ENCODE measurements around the gene KLHDC7B.

Gene KLHDC7B

DNA sequence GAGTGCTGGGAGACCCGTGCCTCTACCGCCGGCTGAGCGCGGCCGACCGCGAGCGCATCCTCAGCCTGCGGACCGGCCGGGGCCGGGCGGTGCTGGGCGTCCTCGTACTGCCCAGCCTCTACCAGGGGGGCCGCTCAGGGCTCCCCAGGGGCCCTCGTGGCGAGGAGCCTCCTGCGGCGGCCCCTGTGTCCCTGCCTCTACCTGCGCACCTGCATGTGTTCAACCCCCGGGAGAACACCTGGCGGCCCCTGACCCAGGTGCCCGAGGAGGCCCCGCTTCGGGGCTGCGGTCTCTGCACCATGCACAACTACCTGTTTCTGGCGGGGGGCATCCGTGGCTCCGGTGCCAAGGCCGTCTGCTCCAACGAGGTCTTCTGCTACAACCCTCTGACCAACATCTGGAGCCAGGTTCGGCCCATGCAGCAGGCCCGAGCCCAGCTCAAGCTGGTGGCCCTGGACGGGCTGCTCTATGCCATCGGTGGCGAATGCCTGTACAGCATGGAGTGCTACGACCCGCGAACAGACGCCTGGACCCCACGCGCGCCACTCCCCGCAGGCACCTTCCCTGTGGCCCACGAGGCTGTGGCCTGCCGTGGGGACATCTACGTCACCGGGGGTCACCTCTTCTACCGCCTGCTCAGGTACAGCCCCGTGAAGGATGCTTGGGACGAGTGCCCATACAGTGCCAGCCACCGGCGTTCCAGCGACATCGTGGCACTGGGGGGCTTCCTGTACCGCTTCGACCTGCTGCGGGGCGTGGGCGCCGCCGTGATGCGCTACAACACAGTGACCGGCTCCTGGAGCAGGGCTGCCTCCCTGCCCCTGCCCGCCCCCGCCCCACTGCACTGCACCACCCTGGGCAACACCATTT, 3.5 kb downstream of the KLHDC7B start:
- no peak for DNase-seq

DNA sequence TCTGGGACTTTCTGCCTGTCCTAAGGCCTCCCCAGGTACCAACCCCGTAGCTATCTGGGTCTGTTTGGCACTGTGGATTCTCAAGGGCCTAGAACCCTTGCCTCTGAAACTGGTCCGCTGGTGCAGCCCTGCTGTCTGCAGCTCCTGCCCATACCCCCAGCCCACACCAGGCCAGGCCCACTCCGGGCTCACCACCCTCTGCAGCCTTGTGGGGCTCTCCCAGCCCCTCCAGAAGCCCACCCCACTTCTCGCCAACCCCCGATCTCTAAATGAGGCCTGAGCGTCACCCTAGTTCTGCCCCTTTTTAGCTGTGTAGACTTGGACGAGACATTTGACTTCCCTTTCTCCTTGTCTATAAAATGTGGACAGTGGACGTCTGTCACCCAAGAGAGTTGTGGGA, 4.7 kb downstream of the KLHDC7B start:
- DNase-seq = no peak

DNA sequence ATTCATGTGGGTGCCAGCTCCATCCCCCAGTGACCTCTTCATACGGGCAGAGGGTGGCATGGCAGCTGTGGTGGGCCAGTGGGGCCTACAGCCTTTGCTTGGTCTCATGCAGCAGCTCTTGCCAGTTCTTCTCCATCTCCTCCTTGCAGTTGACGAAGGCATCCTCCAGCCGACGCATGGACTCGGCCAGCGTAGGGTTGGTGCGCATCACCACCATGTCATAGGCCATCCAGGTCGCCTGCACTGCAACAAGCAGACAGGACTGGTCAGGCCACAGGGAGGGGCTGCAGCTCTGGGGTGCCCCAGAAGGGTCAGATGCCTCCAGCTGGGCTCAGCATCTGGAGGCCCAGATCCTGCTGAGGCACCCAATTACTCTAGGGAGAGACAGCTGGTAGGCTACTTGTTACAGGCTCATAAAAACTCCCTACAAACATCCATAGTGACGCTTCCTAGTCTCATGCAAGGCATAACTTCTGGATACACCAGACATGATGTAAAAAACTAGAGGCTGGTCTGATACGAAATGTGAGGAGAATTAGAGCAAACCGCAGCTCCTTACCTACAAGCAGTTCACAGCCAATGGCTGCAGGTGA, 5.6 kb downstream of the KLHDC7B start:
- no peak for DNase-seq

DNA sequence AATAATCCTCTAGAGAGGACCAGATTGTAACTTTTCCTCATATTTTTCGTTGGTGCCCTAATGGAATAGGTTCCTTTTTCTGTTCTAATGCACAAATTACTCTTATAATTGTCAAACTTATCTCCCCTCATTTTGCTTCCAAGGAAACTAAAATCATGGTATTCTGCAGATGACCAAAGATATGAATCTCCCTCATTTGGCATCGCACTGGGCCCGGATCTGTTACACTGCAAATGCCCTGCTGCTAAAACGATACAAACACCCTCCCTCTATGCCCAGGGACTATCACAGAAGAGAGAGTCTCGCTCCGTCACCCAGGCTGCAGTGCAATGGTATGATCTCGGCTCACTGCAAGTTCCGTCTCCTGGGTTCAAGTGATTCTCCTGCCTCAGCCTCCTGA, 7.6 kb downstream of the KLHDC7B start:
- no peak for DNase-seq

DNA sequence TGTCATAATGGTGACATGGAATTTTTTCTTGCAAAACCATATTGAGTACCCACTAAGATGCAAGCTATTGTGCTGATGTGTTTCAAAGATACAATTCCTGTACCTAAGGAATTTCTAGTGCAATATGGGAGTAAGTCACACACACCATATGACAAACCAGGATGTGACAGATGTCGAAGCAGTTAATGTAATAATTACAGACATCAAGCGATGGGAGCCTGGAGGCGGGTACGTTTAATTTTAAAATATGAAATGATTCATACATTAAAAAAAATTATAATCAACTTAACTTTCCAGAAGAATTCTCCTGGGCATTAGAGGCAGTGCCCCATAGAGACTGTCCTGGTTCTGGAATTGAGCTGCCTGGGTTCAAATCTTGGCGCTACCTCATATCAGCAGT, 11.0 kb downstream of the KLHDC7B start:
- DNase-seq = no peak

DNA sequence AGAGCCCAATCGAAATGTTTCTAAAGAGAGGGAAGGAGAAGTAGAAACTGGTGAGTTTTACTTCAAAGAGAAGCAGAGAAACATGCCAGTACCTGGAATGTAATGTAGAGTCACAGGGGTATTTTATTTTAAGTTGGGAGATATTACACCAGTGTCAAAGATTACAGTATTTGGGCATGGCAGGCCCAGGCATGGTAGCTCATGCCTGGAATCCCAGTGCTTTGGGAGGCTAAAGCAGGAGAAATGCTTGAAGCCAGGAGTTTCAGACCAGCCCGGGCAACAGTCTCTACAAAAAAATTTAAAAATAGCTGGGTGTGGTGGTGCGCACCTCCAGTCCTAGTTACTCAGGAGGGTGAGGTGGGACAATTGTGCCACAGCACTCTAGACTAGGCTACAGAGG, 14.3 kb downstream of the KLHDC7B start:
- DNase-seq = no peak

DNA sequence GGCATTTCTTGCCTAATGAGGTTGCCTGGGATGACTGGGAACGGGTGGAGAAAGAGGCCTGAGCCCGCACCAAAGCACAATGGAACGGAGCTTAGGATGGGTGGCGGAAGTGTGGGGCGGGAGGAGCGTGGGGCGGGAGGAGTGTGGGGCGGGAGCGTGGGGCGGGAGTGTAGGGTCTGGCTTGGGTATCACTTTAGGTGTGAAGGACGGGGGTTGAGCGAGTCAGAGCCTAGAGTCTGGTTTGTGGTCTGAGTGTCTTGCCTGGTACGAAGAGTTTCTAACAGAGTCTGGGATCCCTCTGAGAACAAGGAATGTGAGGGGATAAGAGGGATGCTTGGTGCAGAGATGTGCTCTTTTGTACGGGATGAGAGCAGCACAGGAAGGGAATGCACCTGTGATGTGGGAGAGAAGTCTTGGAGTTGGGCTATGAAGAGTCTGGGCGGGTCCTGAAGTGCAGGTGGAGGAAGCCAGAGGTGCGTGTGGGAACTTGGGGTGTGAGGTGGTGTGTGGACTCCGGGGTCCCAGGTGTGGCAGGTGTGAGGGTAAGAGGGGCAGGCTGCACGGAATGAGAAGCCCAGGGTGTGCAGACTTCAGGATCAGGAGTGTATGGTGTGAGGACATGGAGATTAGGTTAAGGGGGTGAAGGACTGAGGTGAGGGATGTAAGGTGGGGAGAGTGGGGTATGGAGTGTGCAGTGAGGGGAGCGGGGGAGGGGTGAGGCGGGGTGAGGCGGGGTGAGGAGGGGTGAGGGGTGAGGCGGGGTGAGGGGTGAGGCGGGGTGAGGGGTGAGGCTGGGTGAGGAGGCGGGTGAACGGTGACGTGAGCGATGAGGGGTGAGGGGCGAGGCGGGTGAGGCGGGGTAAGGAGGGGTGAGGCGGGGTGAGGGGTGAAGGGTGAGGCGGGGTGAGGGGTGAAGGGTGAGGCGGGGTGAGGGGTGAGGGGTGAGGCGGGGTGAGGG, 16.0 kb downstream of the KLHDC7B start:
- no peak for DNase-seq

DNA sequence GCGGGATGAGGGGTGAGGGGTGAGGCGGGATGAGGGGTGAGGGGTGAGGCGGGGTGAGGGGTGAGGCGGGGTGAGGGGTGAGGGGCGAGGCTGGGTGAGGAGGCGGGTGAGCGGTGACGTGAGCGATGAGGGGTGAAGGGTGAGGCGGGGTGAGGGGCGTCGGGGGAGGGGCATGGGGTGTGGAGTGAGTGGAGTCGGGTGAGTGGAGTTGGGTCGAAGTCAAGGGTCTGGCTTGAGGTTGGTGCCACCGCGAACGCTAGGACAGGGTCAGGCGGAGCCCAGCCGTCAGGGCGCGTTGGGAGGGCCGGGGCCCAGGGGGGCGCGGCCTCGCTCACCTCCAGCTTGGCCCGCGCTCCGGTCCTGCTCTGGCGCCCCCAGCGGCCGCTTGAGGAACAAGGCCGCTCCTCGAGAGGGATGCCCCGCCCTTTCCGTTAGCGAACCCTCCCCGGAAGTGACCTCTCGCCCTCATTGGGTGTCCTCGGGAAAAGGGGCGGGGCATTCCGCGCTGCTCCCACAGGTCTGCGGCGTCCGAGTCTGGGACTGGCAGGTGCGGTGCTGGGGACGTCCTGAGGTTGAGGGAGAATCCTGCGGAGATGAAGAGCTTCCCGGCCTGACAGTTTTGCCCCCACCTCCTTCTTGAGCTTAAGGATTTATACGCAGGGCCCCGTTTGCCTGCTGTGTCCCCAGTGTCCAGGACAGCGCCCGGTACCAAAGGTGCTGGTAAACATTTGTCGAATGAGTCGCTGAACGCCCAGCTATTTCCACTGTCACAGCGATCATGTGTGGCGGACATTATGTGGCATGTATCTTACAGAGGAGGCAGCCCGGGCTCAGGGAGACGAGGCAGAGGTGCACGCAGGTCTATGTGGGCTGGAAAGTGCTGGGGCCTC, 17.1 kb downstream of the KLHDC7B start, which contains the start of gene SYCE3:
SYCE3 (minus strand) TSS at position 397 of the 890 bp plus-strand sequence. CDS start 6,514 bp downstream, outside the sequence.
- peak; percentile 20 for DNase-seq

DNA sequence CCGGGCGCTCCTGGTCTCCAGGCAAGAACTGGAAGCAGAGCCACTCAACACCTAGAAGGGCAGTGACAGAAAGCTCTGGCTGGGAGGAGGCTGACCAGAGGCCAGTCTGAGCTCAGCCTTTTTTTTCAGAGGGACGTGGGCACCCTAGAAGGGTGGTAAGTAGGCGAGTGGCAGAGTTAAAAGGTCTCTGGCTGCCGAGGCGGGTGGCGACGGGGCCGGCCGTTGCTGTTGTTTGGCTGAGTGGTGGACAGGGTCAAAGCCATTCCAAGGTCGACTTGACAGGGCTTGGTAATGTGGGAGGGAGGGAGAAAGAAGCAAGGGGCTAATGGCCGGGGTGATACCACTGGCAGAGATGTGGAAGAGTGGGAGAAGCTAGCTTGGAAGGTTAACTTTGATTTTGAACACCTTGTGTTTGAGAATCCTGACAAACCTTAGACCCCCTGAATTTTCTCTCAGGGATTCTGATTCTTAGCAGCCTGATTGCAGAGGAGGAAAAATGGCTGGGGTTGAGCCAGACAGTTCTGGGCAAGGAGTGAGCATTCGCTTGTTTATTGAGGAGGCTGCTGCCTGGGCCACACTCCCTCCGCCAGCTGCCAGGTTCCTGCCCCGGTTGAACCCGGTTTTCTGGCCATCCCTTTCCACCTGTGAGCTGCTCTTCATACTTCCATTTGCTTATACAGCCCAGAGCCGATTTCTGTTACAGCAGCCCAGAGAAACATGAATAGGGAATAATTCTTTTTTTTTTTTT, 17.9 kb downstream of the KLHDC7B start:
- no peak for DNase-seq

DNA sequence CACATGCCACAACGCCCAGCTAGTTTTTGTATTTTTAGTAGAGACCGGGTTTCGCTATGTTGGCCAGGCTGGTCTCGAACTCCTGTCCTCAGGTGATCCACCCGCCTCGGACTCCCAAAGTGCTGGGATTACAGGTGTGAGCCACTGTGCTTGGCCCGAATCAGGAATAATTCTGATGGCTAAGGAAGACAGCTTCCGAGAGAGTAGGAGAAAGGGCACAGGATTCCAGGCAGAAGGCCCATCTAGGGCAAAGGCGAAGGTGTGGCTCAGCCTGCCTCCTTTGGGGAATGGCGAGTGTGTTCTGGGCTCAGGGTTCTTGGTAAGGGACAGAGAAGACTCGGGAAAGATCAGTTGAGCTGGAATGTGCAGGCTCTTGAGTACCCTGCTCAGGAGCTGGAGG, 18.6 kb downstream of the KLHDC7B start:
- no peak for DNase-seq

DNA sequence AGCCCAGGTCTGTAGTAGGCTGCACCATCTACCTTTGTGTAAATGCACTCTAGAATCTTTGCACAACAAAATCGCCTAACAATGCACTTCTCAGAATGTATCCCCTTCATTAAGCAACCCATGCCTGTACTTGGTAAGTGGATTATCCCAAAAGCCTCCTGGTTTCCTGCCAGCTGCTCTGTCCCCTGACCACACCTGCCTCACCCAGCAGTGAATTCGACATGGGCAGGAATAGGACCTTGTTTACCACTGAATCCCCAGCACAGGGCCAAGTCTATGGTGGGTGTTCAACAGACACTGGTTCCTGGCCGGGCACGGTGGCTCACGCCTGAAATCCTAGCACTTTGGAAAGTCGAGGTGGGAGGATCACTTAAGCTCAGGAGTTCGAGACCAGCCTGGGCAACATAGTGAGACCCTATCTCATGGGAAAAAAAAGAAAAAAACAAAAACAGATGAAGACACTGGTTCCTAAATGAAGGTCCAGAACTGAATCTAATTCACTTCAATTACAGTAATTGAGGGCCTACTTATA, 22.1 kb downstream of the KLHDC7B start:
- DNase-seq = no peak

DNA sequence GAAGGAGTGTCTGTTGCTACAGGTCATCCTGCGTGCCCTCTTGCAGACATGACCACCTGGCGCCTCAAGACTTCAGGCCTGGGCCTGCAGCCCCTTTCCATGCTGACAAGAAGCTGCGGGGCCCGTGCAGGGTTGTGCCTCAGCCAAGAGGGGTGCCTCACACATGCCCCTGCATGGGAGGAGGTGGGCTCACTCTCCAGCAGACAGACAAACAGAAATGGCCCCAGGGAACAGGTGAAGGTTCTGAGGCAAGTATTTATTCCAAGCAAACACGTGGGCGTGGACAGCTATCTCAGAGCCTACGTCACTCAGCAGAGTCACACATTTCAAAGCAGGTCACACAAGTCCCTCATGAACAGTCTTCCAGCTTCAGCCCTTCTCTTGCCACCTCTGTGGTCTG, 22.9 kb downstream of the KLHDC7B start:
- no peak for DNase-seq

DNA sequence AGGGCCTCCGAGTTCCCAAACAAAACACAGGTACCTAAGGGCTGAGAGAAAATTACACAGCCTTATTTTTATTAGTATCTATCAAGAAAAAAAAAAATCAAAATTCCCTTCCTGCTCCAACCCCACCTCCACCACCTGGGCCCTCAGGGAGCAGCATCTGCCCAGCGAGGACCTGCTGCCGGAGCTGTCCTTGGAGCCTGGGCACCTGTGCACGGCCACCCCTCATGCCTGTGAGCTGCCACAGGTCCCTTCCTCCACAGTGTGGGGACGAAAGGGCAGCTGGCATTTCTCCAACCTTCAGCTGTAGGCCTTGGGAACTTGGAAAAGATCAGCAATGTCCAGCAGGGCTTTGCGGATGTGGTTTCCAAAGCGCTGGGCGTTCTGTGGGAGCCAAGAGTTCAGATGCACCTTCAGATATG, 23.4 kb downstream of the KLHDC7B start:
- no peak for DNase-seq

DNA sequence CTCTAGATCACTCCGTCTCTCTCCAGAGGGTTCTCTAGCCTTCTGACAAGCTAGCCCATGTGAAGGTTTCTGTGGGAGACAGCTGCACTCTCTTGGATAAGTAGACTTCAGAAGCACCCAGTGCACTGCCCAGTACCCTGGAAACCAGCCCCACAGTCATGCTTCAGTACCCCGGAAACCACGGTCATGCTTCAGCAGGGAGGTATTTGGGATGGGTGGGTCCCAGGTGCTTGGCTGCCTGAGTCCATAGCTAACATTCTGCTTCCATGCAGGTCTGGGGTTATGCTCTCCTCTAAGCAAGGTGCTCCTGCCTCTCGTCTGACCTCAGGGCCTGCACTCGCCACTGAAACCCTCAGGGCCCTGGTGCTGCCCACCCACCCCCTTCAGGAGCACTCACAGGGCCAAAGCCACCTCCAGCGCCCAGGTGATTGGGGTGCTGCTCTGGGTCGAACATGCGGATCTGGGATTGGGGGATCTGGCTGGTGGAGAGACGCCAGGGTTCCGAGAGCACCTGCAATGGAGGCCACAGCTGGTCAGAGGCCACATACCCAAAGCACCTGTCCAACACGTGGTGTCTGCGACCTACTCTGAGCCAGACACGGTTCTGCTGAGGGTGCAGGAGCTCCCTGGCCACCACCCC, 24.3 kb downstream of the KLHDC7B start:
- DNase-seq = no peak

DNA sequence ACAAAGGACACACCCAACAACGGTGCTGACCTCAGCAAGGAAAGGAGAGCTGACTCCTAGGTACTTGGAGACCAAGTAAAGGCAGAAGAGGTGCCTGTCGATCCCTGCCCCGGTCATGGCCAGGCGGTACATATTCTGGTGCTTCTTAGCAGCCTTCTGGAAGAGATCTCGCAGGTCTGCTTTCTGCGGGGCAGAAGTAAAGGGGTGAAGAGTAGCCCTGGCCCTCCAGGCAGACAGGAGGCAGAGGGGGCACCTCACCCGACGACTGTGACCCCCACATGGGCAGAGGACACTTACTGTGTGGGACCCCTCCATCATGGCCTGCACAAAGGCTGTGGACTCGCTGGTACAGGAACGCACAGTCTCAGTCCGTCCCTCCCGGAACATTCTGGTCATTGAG, 25.2 kb downstream of the KLHDC7B start:
- DNase-seq = no peak

DNA sequence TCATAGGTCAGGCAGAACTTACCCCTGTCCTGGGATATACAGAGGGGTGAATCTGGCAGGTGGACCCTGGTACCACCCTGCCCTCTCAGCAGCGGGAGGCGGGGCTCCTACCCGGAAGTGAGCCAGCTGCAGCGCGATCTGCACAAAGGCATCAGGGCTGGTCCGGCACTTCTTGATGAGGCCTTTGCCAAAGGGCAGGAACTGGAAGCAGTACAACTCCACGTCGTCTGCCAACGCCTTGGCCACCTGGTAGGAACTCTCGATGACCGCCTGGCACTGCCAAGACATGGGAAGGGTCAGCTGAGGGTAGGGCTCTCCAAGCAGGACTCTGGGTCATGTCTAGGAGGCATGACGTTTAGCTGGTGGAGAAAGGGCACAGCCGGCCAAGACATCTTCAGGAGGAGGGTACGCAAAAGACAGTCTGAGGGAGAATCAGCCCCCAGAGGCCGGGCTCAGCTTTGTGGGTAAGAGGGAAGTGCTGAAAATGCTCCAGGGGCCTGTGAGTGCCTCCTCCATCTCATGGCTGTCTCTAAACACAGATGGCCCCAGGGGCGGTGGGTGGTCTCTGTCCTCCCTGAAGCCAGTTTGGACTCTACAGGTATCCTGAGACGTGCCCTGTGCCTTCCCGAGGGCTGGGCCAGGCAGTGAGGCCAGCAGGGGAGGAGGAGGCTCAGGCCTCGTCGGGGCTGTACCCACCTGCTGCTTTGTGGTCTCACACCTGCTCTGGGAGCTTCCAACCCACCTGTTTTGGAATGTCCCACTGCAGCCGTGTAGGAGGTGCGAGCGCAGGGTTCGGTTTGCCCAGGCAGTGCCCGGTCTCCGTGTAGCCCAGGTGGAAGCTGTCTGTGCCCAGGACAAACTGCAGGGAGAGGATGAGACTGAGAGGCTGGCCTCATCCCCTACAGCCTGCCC, 25.8 kb downstream of the KLHDC7B start:
- no peak for DNase-seq

DNA sequence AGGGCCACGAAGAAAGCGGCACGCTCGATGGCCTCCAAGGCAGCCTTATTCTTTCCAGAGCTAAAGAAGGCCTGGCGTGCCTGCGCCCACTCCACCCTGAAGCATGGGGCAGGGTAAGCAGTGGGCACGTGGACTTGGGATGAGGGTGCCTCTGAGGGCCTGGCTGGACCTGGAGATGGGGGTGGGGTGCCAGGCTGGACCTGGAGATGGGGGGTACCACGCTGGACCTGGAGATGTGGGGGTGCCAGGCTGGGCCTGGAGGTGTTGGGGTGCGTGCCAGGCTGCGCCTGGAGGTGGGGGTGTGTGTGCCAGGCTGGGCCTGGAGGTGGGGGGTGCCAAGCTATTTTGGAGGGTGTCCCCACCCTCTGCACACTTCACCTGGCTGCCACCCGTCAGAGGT, 27.3 kb downstream of the KLHDC7B start:
- no peak for DNase-seq

DNA sequence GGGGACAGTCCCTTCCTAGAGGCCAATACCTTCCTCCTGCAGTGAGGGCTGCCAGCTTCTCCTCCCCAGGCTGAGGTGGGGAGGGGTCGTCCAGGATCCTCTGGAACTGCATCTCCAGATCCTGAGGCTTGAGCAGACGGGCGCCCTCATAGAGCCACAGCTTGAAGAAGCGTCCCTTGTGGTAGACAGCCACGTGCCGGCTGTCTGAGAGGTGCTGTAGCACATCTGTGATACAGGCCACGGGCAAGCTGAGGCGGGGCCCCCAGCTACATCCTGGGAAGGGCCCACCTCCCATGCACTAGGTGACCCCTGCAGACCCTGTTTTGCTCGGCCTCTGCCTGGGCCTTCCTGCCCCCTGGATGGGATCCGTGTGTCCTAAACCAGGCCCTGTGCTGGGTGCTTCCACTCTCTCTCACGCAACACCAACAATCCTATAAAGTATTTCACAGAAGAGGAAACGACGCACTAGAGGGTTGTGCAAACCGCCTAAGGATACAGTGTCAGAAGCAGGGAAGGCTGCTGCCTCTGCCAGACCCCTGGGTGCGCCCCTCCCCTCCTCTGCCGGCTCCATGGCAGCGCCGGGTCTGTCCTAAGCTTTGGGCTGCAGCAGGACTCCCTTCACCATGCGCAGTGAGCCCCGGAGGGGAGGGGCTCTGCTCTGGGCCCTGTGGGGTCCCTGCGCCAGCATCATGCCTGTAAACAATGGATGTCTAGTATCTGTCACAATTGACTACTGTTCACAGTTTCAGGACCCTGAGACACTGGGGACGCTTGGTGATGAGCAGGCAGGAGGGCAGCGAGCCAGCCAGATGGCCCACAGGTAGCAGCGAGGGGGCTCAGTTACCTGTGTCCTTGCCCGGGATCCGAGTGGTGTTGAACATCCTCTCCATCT, 28.0 kb downstream of the KLHDC7B start:
- no peak for DNase-seq

DNA sequence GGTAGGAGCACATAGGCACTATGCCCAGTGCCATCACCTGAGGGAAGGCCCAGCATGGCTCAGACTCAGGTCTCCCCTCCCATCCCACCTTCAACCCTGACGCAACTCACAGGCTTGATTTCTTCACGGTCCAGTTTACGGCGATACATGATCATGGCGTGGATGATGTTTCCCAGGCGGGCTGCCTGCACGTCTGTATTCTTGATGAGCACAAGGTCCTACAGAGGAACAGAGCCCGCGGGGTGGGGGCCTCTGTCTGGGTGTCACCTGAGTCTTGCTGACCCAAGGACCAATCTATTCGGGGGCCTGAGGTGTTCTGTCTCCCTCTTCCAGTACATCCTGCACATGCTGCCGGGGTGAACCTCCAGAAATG, 28.7 kb downstream of the KLHDC7B start:
- DNase-seq = no peak
